HG03565 (cell line): Measurements from ENCODE around the gene TPSAB1.

Experiments
- ATAC-seq: cut with Tn5 transposase; IDR thresholded peaks from one replicate; pipeline ENCODE4 v1.9.1; 2021; ENCODE audit warnings: mild to moderate bottlenecking, moderate library complexity; ENCODE audit not compliant: unreplicated experiment

TPSAB1 gene

DNA sequence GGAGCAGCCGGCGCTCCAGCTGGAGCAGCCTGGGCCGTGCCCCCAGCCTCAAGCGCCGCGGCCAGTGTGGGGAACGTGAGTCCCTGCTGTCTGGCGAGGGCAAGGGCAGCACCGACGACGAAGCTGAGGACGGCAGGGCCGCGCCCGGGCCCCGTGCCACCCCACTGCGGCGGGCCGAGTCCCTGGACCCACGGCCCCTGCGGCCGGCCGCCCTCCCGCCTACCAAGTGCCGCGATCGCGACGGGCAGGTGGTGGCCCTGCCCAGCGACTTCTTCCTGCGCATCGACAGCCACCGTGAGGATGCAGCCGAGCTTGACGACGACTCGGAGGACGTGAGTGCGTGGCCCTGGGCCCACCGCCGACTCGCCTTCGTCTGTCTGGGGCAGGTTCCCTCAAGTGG lies 31.4 kb upstream of the TPSAB1 start:
- no peak for ATAC-seq

DNA sequence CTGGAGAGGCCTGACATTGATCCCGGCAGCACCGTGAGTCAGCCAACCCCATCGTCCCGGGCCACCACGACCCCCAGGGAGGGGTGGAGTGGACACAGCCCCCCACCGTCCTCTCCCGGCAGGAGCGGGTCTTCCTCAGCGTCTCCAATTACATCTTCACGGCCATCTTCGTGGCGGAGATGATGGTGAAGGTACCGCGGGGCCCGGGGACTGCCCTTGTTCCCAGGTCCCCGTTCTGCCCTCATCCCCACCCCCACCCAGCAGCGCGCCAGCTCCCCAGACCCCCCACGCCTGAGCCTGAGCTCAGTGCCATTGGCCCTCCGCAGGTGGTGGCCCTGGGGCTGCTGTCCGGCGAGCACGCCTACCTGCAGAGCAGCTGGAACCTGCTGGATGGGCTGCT lies 30.0 kb upstream of the TPSAB1 start:
- no peak for ATAC-seq

- ATAC-seq = no peak
These were observed 28.8 kb upstream of the TPSAB1 start for GRCh38 chr16:1211451-1212268.

DNA sequence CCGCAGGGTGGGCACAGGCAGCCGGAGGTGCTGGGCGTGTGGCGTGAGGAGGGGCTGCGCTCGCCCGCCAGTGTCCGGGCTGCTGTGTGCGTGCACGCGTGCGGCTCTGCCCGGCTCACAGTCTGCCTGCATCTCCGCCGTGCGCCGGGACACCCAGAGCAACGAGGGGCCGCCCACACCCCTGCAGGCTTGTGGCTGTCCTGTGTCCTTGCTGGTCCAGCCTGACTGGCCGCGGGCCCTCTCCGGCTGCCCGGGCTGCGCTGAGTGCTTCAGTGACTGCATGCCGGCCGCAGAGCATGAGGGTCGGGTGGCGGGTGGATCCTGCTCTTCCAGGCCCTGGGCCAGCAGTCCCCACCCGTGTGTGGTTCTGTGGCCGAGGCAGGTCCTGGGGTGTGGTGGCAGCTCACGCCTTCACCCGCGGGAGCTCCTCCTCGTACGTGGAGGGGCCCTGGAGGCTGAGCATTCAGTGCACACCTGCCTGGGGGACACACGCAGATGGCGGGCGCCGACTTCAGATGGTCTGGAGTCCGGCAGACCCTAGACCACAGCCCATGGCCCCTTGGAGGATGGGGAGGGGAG lies 27.8 kb upstream of the TPSAB1 start:
- ATAC-seq = no peak

- no peak for ATAC-seq
These were observed 27.3 kb upstream of the TPSAB1 start for GRCh38 chr16:1213231-1213630.

GRCh38 chr16:1213796-1214372 lies 26.6 kb upstream of the TPSAB1 start:
- ATAC-seq = no peak

GRCh38 chr16:1214719-1215118 lies 25.8 kb upstream of the TPSAB1 start:
- no peak for ATAC-seq

- no peak for ATAC-seq
These were observed 24.8 kb upstream of the TPSAB1 start for GRCh38 chr16:1215574-1216295.

- no peak for ATAC-seq
These were observed 24.2 kb upstream of the TPSAB1 start for GRCh38 chr16:1216296-1216619.

DNA sequence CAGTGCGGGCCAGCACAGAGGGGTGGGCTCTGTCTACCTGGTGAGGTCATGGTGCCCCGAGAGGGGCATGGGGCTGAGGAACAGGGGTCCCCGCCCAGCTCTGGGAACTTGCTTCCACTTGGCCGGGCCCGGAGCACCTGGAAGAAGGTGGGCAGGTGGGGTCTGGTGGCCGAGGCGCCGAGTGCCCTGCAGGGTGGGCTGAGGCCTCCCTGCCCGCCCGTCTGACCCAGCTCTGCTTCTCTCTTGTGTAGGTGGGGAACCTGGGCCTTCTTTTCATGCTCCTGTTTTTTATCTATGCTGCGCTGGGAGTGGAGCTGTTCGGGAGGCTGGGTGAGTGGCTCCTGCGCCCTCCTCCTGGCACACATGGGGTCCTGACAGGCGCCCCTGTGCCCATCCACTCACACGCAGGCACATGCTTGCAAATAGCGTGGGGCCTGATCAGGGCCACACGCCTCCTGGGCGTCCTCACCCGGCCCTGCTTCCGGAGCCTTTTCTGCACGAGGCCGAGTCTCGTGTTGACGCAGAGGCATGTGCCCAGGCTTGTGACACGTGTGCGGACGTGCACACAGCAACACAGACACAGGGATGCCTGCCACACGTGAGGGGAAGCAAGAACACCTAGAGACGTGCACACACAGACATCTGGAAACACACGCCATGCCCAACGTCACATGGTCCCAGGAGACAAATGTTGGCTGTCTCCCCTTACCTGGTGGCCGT lies 23.7 kb upstream of the TPSAB1 start:
- no peak for ATAC-seq

DNA sequence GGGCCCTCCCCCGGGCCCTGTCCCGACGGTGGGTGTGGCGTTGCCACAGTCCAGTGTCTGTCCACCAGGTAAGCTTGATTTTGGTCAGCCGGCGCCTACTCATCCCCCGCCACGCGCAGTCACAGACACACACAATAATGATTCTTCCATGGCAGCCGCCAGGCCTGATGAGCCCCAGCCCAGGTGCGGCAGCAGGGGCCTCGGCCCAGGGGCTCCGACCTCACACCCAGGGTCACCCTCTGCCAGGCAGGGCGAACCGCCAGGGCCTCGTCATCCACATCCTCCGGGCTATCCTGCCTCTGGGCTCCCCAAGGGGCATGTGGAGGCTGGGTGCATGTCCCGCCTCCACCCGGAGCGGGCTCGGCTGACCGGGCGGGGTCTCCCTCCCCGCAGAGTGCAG lies 23.0 kb upstream of the TPSAB1 start:
- ATAC-seq = no peak

- no peak for ATAC-seq
These were observed 22.2 kb upstream of the TPSAB1 start for GRCh38 chr16:1218061-1218929.

DNA sequence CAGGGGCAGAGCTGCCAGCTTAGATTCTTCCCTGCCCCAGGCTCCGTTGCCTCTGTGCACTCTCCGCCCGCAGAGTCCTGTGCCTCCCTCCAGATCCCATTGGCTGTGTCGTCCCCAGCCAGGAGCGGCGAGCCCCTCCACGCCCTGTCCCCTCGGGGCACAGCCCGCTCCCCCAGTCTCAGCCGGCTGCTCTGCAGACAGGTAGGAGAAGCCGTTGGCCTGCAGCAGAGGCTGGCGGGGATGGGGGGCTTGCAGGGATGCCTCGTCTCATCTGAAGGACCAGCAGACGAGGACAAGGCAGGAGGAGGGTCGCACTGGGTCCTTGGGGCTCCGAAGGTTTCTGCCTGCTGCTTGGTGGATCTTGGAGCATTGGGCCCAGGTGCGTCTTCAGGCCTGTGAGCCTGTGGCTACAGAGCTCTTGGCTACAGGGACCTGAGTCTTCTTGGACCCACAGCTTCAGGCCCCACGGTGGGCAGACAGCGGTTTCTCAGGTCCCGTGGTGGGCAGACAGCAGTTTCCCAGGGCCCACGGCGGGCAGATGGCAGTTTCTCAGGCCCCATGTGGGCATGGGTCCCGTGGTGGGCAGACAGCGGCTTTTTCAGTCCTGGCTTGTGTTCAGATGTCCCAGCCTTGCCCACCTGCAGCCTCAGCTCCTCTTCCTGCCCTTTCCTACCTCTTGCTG lies 21.4 kb upstream of the TPSAB1 start:
- no peak for ATAC-seq

- no peak for ATAC-seq
These were observed 20.3 kb upstream of the TPSAB1 start for GRCh38 chr16:1220098-1220728.

DNA sequence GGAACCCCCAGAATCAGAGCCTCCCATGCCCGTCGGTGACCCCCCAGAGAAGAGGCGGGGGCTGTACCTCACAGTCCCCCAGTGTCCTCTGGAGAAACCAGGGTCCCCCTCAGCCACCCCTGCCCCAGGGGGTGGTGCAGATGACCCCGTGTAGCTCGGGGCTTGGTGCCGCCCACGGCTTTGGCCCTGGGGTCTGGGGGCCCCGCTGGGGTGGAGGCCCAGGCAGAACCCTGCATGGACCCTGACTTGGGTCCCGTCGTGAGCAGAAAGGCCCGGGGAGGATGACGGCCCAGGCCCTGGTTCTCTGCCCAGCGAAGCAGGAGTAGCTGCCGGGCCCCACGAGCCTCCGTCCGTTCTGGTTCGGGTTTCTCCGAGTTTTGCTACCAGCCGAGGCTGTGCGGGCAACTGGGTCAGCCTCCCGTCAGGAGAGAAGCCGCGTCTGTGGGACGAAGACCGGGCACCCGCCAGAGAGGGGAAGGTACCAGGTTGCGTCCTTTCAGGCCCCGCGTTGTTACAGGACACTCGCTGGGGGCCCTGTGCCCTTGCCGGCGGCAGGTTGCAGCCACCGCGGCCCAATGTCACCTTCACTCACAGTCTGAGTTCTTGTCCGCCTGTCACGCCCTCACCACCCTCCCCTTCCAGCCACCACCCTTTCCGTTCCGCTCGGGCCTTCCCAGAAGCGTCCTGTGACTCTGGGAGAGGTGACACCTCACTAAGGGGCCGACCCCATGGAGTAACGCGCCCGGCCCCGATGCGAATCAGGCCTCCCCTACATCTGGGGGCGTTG lies 19.5 kb upstream of the TPSAB1 start:
- ATAC-seq = no peak

DNA sequence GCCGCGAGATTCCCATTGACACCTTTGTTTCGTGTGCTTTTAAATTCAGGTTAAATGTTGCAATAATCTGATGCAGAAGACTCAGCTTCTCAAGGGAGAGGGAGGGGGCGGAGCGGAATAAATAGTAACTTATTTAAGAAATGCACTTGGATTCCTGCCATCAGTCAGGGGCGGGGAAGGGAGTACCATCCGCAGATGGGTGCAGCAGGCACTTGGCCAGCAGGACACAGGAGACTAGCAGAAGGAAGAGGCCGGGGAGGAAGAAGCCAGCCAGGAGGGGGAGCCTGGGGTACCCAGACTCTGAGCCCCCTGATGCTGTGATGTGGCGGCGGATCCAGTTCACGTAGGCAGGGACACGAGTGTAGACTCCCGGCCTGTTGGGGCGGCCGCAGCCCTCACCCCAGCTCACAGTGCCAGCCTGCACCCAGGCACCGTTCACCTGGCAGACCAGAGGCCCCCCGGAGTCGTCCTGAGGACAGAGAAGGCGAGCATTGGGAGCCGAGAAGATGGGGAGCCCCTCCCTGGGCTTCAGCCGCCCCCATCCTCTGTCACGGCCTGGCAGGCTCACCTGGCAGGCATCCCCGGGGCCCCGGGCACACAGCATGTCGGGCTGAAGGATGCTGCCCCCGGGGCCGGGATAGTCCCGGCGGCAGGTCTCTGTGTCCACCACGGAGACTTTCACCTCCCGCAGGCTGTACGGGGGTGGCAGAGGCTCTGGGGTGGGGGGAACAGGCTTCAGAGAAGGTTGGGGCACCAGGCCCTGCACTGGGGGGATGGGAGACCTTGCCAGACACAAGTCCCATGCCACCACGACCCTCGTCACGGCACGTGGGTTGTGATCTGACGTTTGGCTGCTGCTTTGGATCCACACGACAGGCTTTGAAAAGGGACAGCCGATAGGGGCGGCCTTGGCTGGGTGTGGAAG lies 18.6 kb upstream of the TPSAB1 start:
- no peak for ATAC-seq
